Measurements from ENCODE around the gene TXLNG.

DNA sequence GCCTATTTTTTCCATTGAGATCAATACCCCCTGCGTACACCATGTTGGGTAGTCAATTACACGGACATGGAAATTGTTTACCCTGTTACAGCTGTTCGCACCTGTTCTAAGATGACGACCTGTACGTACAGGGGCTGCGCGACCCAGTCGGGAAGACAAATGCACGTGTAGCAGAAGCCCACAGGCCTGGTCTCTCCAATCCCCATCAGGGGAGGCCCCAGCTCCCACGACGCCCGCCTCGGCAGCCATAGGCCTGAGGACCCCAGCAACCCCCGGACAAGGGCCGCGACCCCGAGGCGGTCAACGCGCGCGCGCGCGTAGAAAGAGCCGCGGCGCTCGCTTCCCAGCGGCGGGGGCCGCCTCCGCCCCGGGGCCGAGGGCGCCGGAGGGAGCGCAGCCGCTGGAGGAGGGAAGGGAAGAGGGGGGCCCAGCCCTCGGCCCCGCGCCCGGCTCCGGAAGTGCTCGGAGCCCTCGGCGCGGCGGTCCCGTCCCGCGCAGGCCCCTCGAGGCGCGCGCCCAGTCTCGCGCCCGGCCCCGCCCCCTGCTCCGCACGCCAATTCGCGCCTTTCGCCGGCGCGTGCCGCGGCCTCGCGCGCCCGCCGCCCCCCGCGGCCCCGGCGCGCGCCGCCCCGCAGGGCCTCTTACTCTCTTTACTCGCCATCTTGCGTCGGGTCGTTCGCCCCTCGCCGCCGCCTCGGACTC is 83.3 kb downstream of the TXLNG start:
- TF ChIP-seq, protein P1, sequence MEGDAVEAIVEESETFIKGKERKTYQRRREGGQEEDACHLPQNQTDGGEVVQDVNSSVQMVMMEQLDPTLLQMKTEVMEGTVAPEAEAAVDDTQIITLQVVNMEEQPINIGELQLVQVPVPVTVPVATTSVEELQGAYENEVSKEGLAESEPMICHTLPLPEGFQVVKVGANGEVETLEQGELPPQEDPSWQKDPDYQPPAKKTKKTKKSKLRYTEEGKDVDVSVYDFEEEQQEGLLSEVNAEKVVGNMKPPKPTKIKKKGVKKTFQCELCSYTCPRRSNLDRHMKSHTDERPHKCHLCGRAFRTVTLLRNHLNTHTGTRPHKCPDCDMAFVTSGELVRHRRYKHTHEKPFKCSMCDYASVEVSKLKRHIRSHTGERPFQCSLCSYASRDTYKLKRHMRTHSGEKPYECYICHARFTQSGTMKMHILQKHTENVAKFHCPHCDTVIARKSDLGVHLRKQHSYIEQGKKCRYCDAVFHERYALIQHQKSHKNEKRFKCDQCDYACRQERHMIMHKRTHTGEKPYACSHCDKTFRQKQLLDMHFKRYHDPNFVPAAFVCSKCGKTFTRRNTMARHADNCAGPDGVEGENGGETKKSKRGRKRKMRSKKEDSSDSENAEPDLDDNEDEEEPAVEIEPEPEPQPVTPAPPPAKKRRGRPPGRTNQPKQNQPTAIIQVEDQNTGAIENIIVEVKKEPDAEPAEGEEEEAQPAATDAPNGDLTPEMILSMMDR (IDR thresholded peaks at IDR 0.05), result no peak
- no peak for TF ChIP-seq POLR2A (IDR thresholded peaks at IDR 0.05)
